Natural killer cell (primary cell): ENCODE results near the gene ADA. TPM values are rescaled to one million over a fixed set of nuclear protein-coding genes. Genes with fewer than 3 reads are reported as not detected.
A peak's percentile ranks its signal among the peaks of the same experiment; 100 is the strongest.

ENCODE experiments used
- ATAC-seq, 3 donors: fragments of 150-1000 bp in 2 of 3; fragments of 200-7000 bp in 1 of 3; cut with Tn5 transposase; 1 replicate in 1 of 3; 2 replicates in 2 of 3; pipeline ENCODE4 v1.10.0; 2021; ENCODE audit warnings: mild to moderate bottlenecking in 2 of 3, moderate library complexity in 2 of 3
- DNase-seq, 2 donors: peaks; one replicate each; pipeline versions ENCODE4 v3.0.0 to v3.0.0-alpha.2; 2013 to 2021; ENCODE audit warnings: mixed read lengths in 1 of 2
- H3K27ac ChIP-seq: one replicate; pipeline ENCODE4 v1.5.1; 2013; ENCODE audit warnings: mild to moderate bottlenecking, low read length
- H3K27me3 ChIP-seq: one replicate; pipeline ENCODE4 v1.6.1; 2013; ENCODE audit warnings: low read length; ENCODE audit not compliant: control insufficient read depth, insufficient read depth
- H3K36me3 ChIP-seq: one replicate; pipeline ENCODE4 v1.6.1; 2013; ENCODE audit warnings: low read length; ENCODE audit not compliant: control insufficient read depth, insufficient read depth
- H3K4me1 ChIP-seq: one replicate; pipeline ENCODE4 v1.6.1; 2013; ENCODE audit warnings: low read length; ENCODE audit not compliant: control insufficient read depth, insufficient read depth
- H3K4me3 ChIP-seq: one replicate; pipeline ENCODE4 v1.5.1; 2013; ENCODE audit warnings: low read length
- H3K9me3 ChIP-seq: one replicate; pipeline ENCODE4 v1.6.1; 2013; ENCODE audit warnings: low read length; ENCODE audit not compliant: control insufficient read depth, insufficient read depth
- H3K27ac Mint-ChIP-seq, 2 donors: one replicate each; pipeline ENCODE4 v1.8.0; 2022; ENCODE audit warnings: mild to moderate bottlenecking in 2 of 2, mixed read lengths in 2 of 2, moderate library complexity in 1 of 2
- H3K27me3 Mint-ChIP-seq, 2 donors: one replicate each; pipeline ENCODE4 v1.8.0; 2022; ENCODE audit warnings: low read depth in 2 of 2, mixed read lengths in 2 of 2
- H3K36me3 Mint-ChIP-seq: one replicate; pipeline ENCODE4 v1.8.0; 2022; ENCODE audit warnings: mixed read lengths
- H3K4me1 Mint-ChIP-seq, 2 donors: one replicate each; pipeline ENCODE4 v1.8.0; 2022; ENCODE audit warnings: mixed read lengths in 2 of 2
- H3K4me3 Mint-ChIP-seq: one replicate; pipeline ENCODE4 v1.8.0; 2022; ENCODE audit warnings: mild to moderate bottlenecking, moderate library complexity, mixed read lengths
- H3K9me3 Mint-ChIP-seq, 2 donors: one replicate each; pipeline ENCODE4 v1.8.0; 2022; ENCODE audit warnings: mixed read lengths in 2 of 2
- CTCF ChIP-seq: fragments of 200-600 bp; IDR thresholded peaks from one replicate; pipeline ENCODE4 v1.8.0; 2022; ENCODE audit warnings: antibody characterized with exemption
- WGBS: methylation state at CpG from one replicate; pipeline ENCODE4 v1.1.7; 2013; ENCODE audit warnings: missing lambda C conversion rate; ENCODE audit not compliant: insufficient coverage; 5-methylcytosine and 5-hydroxymethylcytosine counted together
- intact Hi-C: fragments of 100-400 bp; cut with micrococcal nuclease; formaldehyde crosslinking; loops from one replicate; pipeline ENCODE4 v1.14.2; 2022
- total RNA-seq, 4 donors: library from RNA; stranded (reverse); fragments of 120-200 nt in 1 of 4; gene quantifications; one replicate each; pipeline versions ENCODE4 v1.2.3 to v1.2.4, GENCODE V29; 2013 to 2022

Gene ADA
- total RNA-seq, 3 donors from 2014 or later (not counting 1 experiment from before 2014, with no cell fraction given) = 71.7 to 94.2 (median 73.9) TPM

DNA sequence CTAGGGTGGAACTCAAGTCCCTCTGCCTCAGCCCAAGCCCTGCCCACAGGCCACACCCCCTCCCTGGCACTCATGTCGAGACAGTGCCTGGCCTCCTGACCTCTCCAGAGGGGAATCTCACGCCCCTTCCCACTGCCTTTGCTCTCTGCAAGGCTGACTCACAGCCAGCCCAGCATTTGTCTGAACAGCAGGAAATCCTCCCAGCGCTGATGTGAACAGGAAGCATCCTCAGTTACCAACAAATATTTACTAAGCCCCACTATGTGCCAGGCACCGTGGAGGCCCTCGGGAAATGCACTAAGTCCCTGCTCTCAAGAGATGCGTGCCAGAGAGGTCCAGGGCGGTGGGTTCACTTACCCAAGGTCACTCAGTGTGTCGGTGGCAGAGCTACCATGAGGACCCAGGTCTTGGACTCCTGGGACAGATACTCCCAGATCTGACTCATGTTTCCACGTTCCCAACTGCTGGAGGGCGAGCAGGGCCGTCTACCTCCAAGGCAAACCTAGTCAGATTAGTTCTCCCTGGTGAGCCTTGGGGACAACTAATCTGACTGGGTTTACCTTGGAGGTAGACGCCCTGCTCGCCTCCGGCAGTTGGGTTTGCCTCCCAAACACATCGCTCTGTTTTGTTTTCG lies 7.8 kb downstream of the ADA start:
- Mint-ChIP-seq H3K9me3 (no peaks in the 10 kb centered on the region), H3K4me3 (peak overlapping the region; percentile 83), H3K27me3 (no peaks in the 10 kb centered on the region), H3K27ac (peak overlapping the region; percentile 89 to 92), H3K36me3 (no peaks in the 10 kb centered on the region), H3K4me1 (peaks cover 76 to 87% of the 10 kb centered on the region in 2 donors)
- peak; percentile 59 to 81 for DNase-seq
- Histone ChIP-seq H3K27me3 (no peaks in the 10 kb centered on the region), H3K9me3 (peaks cover 3% of the 10 kb centered on the region), H3K4me1 (peaks cover 93% of the 10 kb centered on the region), H3K36me3 (no peaks in the 10 kb centered on the region), H3K27ac (peak overlapping the region; percentile 96), H3K4me3 (no peak overlapping the region)
- intact Hi-C loops = loop anchor here (1.0 to 2.0 kb wide), 4 partner anchors 8 to 121 kb away; partner anchors contain the start of genes ADA and SERINC3
- no peak for TF ChIP-seq CTCF
- 49% methylated on average over 16 of the region's 16 CpGs for WGBS
- peak; percentile 37 to 67 (median 46) for ATAC-seq

GRCh38 chr20:44643154-44643519 lies 8.4 kb downstream of the ADA start:
- Mint-ChIP-seq H3K4me3 (peak overlapping the region; percentile 83), H3K27me3 (no peaks in the 10 kb centered on the region), H3K9me3 (no peaks in the 10 kb centered on the region), H3K4me1 (peaks cover 77 to 86% of the 10 kb centered on the region in 2 donors), H3K27ac (peak overlapping the region; percentile 89 to 92), H3K36me3 (no peaks in the 10 kb centered on the region)
- no peak overlapping the region for H3K4me3 ChIP-seq
- no peak for TF ChIP-seq CTCF
- peak overlapping the region; percentile 96 for H3K27ac ChIP-seq
- WGBS = no CpG with 5 or more reads among the region's 1 CpG
- H3K36me3 ChIP-seq = no peaks in the 10 kb centered on the region
- H3K27me3 ChIP-seq = no peaks in the 10 kb centered on the region
- H3K9me3 ChIP-seq = peaks cover 3% of the 10 kb centered on the region
- DNase-seq (no peak), ATAC-seq (no peak)
- H3K4me1 ChIP-seq = peaks cover 87% of the 10 kb centered on the region
- intact Hi-C loops = loop anchor here (1.0 kb wide), 1 partner anchor 8 kb away; the partner anchor contains the start of gene ADA

DNA sequence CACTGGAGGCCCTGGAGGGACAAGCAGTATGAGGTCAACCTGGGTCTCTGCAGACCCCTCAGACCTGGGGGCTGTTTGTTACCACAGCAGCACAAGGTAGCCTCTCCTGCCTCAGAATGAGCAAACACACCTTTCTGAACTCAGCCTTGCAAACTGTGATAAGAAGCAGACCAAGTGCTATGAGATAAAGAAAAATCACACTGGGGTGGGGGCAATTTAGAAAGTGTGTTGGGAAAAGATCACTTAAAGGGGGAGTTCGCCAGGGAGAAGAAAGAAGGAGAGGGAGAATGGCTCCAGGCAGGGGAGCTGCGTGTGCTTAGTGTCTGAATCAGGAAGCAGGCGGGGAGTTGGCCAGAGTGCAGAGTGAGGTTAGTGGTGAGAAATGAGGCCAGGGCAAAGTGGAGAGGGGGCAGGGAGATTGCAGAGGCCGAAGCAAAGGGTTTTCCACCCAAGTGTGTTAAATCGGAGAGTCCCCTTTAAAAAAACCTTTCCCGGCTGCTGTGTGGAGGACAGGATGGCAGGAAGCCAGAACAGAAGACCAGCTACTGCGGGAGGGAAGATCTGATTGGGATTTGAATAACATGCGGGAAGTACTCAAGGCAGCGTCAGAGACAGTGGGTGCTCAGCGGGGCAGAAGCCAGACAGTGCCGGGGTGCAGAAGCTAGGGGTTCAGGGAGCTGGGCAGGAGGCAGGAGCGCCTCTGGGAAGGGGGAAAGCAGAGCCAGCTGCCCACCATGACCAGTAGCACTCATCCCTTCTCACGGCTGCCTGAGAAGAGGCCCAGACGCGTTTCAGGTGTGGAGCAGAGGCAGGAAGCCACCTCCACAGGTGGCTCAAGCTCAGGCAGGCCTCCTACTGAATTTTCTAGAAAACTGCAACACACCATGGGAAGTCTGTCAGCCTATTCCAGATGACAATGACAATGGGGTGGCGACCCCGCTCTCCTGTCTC lies 9.0 kb downstream of the ADA start:
- H3K27ac Mint-ChIP-seq = peak overlapping the region; percentile 89 to 92
- peak; percentile 57 to 67 for DNase-seq
- intact Hi-C loops = loop anchor here (1.0 kb wide), 1 partner anchor 9 kb away; the partner anchor contains the start of gene ADA

More for the DNA sequence above, 9.0 kb downstream of the ADA start:
- Mint-ChIP-seq H3K4me1 (peaks cover 77 to 86% of the 10 kb centered on the region in 2 donors), H3K9me3 (no peaks in the 10 kb centered on the region), H3K4me3 (peak overlapping the region; percentile 83), H3K36me3 (no peaks in the 10 kb centered on the region), H3K27me3 (no peaks in the 10 kb centered on the region)
- no peak for TF ChIP-seq CTCF
- no peaks in the 10 kb centered on the region for H3K27me3 ChIP-seq
- H3K4me1 ChIP-seq = peaks cover 81% of the 10 kb centered on the region
- ATAC-seq = peak; percentile 49 to 69 (median 66)
- peaks cover 3% of the 10 kb centered on the region for H3K9me3 ChIP-seq
- 19% methylated on average over 17 of the region's 17 CpGs for WGBS
- peak overlapping the region; percentile 96 for H3K27ac ChIP-seq
- peak overlapping the region; percentile 5 for H3K4me3 ChIP-seq
- peaks cover 3% of the 10 kb centered on the region for H3K36me3 ChIP-seq
